Glutamatergic neuron (in vitro differentiated cells): Measurements from ENCODE around the gene WWP2. TPM values are rescaled to one million over a fixed set of nuclear protein-coding genes. Genes with fewer than 3 reads are reported as not detected.

Source experiments
- DNase-seq: peaks from one replicate; pipeline ENCODE4 v3.0.0; 2022
- H3K27ac Mint-ChIP-seq: one replicate; pipeline ENCODE4 v1.8.0; 2020; ENCODE audit warnings: mild to moderate bottlenecking, mixed read lengths, inconsistent platforms; ENCODE audit not compliant: unreplicated experiment
- H3K27me3 Mint-ChIP-seq: one replicate; pipeline ENCODE4 v1.8.0; 2020; ENCODE audit warnings: mild to moderate bottlenecking, moderate library complexity, mixed read lengths, inconsistent platforms; ENCODE audit not compliant: unreplicated experiment
- H3K36me3 Mint-ChIP-seq: one replicate; pipeline ENCODE4 v1.8.0; 2020; ENCODE audit warnings: mild to moderate bottlenecking, mixed read lengths, inconsistent platforms; ENCODE audit not compliant: unreplicated experiment
- H3K4me1 Mint-ChIP-seq: one replicate; pipeline ENCODE4 v1.8.0; 2020; ENCODE audit warnings: mild to moderate bottlenecking, low read depth, mixed read lengths, inconsistent platforms; ENCODE audit not compliant: unreplicated experiment
- H3K4me3 Mint-ChIP-seq: one replicate; pipeline ENCODE4 v1.8.0; 2020; ENCODE audit warnings: mild to moderate bottlenecking, mixed read lengths, inconsistent platforms; ENCODE audit not compliant: unreplicated experiment
- H3K9me3 Mint-ChIP-seq: one replicate; pipeline ENCODE4 v1.8.0; 2020; ENCODE audit warnings: mild to moderate bottlenecking, moderate library complexity, mixed read lengths, inconsistent platforms; ENCODE audit not compliant: unreplicated experiment
- total RNA-seq: library from RNA; stranded (reverse); fragmentation: NEBNext Ultra II Directional; extraction: Animal tissue kit (Norgen Biotek cat#: 25700); gene quantifications from one replicate; pipeline ENCODE4 v1.2.1, GENCODE V29; 2021; ENCODE audit not compliant: unreplicated experiment
- TF ChIP-seq, protein P1 (sequence below): fragments of 200-600 bp; sonication (generic); IDR thresholded peaks from one replicate; pipeline ENCODE4 v1.5.0; 2021; ENCODE audit not compliant: partially characterized antibody, unreplicated experiment

WWP2 gene
- total RNA-seq, 1 donor from 2014 or later: 46.8 TPM

DNA sequence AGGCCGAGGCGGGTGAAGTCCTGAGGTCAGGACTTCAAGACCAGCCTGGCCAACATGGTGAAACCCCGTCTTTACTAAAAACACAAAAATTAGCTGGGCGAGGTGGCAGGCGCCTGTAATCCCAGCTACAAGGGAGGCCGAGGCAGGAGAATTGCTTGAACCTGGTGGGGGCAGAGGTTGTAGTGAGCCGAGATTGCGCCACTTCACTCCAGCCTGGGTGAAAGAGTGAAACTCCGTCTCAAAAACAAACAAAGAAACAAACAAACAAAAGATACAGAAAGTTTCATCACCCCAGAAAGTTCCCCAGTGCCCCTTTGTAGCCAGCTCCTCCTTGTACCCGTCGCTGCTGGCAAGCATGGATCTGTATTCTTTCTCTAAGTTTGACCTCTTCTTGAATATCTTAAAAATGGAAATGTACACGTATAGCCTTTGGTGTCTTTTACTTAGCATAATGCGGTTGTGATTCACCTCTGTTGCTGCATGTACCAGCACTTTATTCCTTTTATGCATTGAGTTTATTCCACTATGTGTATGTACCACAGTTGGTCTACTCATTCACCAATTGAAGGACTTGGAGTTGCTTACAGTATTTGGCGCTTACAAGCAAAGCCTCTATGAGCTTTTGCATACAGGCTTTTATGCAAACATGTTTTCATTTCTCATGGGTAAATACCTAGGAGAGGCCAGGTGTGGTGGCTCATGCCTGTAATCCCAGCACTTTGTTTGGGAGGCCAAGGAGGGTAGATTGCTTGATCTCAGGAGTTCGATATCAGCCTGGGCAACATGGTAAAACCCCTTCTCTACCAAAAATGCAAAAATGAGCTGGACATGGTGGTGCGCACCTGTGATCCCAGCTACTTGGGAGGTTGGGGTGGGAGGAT is 101.5 kb downstream of the WWP2 start:
- H3K36me3 Mint-ChIP-seq: no peaks in the 10 kb centered on the region
- TF ChIP-seq, protein P1, sequence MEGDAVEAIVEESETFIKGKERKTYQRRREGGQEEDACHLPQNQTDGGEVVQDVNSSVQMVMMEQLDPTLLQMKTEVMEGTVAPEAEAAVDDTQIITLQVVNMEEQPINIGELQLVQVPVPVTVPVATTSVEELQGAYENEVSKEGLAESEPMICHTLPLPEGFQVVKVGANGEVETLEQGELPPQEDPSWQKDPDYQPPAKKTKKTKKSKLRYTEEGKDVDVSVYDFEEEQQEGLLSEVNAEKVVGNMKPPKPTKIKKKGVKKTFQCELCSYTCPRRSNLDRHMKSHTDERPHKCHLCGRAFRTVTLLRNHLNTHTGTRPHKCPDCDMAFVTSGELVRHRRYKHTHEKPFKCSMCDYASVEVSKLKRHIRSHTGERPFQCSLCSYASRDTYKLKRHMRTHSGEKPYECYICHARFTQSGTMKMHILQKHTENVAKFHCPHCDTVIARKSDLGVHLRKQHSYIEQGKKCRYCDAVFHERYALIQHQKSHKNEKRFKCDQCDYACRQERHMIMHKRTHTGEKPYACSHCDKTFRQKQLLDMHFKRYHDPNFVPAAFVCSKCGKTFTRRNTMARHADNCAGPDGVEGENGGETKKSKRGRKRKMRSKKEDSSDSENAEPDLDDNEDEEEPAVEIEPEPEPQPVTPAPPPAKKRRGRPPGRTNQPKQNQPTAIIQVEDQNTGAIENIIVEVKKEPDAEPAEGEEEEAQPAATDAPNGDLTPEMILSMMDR: no peak
- DNase-seq: no peak
- H3K4me3 Mint-ChIP-seq: no peak overlapping the region
- no peaks in the 10 kb centered on the region for H3K27me3 Mint-ChIP-seq
- no peaks in the 10 kb centered on the region for H3K4me1 Mint-ChIP-seq
- H3K9me3 Mint-ChIP-seq: peaks cover 2% of the 10 kb centered on the region
- no peak overlapping the region for H3K27ac Mint-ChIP-seq

DNA sequence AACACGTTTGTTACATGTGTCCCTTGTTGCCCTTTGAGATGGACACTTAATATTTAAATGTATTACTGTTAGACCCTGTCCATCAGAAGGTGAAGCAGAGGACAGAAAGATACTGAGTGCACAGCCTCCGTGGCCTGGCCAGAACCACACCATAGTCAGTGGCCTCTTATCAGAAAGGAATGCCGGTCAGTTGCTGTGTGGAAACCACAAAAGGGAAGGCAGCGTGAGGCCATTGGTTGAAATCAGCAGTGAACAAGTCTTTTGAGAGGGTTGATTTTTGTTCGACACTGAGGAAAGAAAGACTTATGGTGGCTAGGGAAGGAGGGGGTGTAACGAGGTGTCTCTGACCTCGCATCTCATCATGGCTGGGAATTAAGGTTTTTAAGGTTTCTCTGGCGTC is 103.6 kb downstream of the WWP2 start:
- no peaks in the 10 kb centered on the region for H3K36me3 Mint-ChIP-seq
- H3K27ac Mint-ChIP-seq: no peak overlapping the region
- no peak for DNase-seq
- no peaks in the 10 kb centered on the region for H3K27me3 Mint-ChIP-seq
- no peaks in the 10 kb centered on the region for H3K4me1 Mint-ChIP-seq
- no peaks in the 10 kb centered on the region for H3K9me3 Mint-ChIP-seq
- H3K4me3 Mint-ChIP-seq: no peak overlapping the region
- TF ChIP-seq, protein P1: no peak

DNA sequence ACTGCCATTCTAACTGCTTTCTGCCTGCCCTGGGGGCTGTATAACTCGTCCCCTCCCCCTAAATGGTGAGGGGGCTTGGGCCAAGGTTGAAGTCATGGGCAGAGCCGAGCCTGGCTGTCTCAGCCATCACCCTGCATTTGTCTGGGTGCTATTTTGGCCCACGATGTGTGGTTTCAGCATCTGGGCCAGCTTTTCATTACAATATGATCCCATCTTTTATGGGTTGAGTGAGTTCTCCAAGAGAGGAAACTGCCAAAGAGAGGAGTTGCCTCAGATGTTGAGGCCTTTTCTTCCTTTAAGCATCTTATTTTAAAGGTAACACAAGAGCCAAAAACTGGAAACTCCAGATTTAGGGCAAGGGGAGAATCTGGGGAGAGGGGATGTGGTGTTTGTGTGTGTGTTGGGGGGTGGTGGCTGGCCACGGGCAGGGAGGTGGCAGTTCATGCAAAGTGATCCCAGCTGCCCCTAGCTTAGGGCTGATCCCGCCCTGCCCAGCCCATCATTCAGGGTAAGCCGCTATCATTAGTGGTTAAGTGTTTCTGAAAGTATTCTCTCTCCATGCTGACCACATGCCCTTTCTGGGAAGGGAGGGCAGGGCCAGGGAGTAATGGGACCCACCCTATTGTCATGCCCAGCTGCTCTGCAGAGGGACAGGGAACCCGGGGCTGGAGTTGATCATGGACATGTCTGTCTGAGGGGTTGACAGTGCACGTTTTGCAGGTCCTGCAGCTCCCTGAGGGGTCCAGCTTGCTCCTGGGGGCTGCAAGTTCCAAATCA is 105.8 kb downstream of the WWP2 start:
- H3K4me1 Mint-ChIP-seq: no peaks in the 10 kb centered on the region
- no peak overlapping the region for H3K4me3 Mint-ChIP-seq
- H3K27ac Mint-ChIP-seq: no peak overlapping the region
- no peaks in the 10 kb centered on the region for H3K36me3 Mint-ChIP-seq
- DNase-seq: no peak
- H3K9me3 Mint-ChIP-seq: no peaks in the 10 kb centered on the region
- TF ChIP-seq, protein P1: no peak
- no peaks in the 10 kb centered on the region for H3K27me3 Mint-ChIP-seq

DNA sequence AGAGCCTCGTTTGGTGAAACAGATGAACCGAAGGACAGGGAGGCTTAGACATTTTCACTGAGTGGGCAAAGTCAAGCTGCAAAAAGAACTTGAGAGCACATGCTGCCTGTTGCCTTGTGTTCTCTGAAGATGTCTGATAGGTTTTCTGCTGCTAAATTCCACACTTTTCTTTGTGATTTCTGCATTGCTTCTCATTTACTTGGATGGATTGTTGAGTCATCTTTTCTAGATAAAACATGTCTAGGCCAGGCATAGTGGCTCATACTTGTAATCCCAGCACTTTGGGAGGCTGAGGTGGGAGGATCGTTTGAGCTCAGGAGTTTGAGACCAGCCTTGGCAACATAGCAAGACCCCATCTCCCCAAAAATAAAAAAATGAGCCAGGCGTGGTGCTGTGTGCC is 108.6 kb downstream of the WWP2 start:
- TF ChIP-seq, protein P1: no peak
- H3K4me1 Mint-ChIP-seq: no peaks in the 10 kb centered on the region
- H3K27ac Mint-ChIP-seq: no peak overlapping the region
- no peak overlapping the region for H3K4me3 Mint-ChIP-seq
- no peak for DNase-seq
- peaks cover 3% of the 10 kb centered on the region for H3K9me3 Mint-ChIP-seq
- no peaks in the 10 kb centered on the region for H3K27me3 Mint-ChIP-seq
- H3K36me3 Mint-ChIP-seq: peaks cover 8% of the 10 kb centered on the region

DNA sequence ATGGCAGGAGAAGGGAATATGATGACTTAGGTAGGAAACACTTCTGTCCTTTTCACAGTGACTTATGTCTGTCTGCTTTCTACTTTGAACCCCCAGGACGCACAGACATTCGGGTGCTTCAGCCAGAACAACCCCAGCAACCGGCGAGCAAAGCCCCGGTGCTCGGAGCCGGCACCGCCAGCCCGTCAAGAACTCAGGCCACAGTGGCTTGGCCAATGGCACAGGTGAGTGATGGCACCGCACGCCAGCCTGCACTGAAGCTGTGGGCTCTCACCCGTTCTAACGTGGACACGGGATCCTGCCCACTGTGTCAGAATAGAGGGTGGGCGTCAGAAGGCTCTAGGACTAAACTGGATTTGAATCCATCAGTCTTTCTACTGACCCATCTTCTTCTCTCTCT is 109.6 kb downstream of the WWP2 start:
- H3K27me3 Mint-ChIP-seq: no peaks in the 10 kb centered on the region
- H3K9me3 Mint-ChIP-seq: peaks cover 3% of the 10 kb centered on the region
- no peak for DNase-seq
- TF ChIP-seq, protein P1: no peak
- no peak overlapping the region for H3K4me3 Mint-ChIP-seq
- no peak overlapping the region for H3K27ac Mint-ChIP-seq
- peaks cover 14% of the 10 kb centered on the region for H3K36me3 Mint-ChIP-seq
- no peaks in the 10 kb centered on the region for H3K4me1 Mint-ChIP-seq
